NCI-H1930 (cell line): ENCODE results near the gene ACOD1.
"Not testable (repeated sequence)": the region's sequence is repeated elsewhere in the genome, so short reads cannot be mapped to it uniquely, and the experiment has no call there.

Experiments
- DNase-seq, 2 experiments: peaks; one replicate each; lab custom pipeline; 2025; lab: John Stamatoyannopoulos, UW

The ACOD1 gene

DNA sequence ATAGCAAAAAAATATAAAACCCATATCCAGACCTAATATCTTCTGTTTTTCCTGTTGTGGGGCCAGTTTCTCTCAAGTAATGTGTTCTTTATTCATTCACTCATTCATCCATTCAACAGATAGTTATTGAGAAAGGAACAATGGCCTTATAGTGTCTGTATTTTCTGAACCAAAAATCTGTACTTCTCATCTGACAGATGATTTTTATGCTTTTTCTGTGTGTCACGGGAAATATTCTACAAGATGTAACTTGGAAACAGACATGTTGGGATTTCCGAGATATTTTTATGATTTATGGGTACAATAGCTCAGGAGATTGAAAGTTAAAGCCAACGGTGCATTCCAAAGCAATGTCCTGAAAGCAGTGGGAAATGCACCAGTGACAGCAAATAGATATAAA lies 5.7 kb downstream of the ACOD1 start:
- no peak for DNase-seq

DNA sequence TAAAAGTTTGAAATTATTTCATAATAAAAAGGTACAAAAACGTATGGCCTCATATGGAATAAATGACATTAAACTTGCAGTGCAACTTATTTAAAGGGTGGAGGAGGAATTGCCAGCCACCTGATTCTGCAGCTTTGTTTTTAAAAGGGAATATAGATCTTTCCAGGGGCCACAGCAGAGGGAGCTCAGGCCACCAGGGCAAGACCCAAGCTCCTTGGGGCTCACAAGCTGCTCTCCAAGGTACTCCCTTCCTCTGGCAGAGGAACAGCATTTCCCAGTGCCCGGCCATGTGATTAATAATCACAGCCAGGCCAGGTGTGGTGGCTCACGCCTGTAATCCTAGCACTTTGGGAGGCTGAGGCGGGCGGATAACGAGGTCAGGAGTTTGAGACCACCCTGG lies 6.2 kb downstream of the ACOD1 start:
- no peak for DNase-seq

- no peak for DNase-seq
Measured at GRCh38 chr13:76955193-76955592, 6.9 kb downstream of the ACOD1 start.

GRCh38 chr13:76955661-76956060 lies 7.3 kb downstream of the ACOD1 start:
- DNase-seq: no peak

- DNase-seq: no peak
Measured at GRCh38 chr13:76958841-76959432, 10.6 kb downstream of the ACOD1 start.

DNA sequence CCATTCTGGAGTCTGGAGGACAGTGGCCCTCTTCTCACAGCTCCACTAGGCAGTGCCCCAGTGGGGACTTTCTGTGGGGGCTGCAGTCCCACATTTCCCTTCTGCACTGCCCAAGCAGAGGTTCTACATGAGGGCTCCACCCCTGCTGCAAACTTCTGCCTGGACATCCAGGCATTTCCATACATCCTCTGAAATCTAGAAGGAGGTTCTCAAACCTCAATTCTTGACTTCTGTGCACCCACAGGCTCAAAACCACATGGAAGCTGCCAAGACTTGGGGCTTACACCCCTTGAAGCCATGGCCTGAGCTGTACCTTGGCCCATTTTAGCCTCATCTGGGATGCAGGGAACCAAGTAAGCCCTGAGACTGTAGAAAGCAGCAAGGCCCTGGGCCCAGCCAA lies 11.4 kb downstream of the ACOD1 start:
- DNase-seq: not testable (repeated sequence)

DNA sequence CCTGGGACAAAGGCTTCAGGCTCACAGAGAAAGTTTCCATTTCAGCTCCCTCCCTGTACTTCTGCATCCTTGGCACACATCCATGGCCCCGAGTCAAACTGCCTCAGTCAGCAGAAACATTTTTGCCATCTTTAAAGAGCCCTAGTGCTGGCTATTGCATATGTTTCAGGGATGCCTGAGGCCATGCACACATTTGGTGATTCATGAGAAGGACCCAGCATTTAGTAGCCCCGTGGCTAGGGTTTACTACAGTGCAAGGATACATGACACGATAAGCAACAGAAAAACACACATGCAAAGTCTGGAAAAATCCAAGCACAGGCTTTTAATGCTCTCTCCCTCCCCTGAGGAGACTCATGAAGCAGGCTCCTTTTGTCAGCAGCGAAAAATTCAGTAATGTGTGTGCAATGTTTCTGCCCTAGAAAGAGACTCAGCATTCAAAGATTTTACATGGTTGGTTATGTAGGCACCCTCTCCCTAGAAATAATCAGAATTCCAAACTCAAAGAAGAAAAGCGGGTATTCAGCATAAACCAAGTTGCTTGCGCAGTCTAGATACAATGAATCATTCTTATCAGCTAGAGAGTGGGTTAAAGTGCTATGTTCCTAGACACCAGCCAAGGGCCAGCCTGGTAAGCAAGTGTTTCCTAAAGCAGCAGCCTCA lies 17.6 kb downstream of the ACOD1 start:
- no peak for DNase-seq

DNA sequence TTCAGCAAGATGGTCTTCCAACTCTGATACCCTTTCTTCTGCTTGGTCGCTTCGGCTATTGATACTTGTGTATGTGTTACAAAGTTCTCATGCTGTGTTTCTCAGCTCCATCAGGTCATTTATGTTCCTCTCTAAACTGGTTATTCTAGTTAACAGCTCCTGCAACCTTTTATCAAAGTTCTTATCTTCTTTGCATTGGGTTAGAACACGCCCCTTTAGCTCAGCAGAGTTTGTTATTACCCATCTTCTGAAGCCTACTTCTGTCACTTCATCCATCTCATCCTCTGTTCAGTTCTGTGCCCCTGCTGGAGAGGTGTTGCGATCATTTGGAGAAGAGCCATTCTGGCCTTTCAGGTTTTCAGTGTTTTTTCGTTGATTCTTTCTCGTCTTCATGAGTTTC lies 18.7 kb downstream of the ACOD1 start:
- DNase-seq: no peak

GRCh38 chr13:76968041-76968440 lies 19.7 kb downstream of the ACOD1 start:
- DNase-seq: no peak

- no peak for DNase-seq
Measured at GRCh38 chr13:76969488-76970365, 21.4 kb downstream of the ACOD1 start.

GRCh38 chr13:76971215-76971614 lies 22.9 kb downstream of the ACOD1 start:
- no peak for DNase-seq

DNA sequence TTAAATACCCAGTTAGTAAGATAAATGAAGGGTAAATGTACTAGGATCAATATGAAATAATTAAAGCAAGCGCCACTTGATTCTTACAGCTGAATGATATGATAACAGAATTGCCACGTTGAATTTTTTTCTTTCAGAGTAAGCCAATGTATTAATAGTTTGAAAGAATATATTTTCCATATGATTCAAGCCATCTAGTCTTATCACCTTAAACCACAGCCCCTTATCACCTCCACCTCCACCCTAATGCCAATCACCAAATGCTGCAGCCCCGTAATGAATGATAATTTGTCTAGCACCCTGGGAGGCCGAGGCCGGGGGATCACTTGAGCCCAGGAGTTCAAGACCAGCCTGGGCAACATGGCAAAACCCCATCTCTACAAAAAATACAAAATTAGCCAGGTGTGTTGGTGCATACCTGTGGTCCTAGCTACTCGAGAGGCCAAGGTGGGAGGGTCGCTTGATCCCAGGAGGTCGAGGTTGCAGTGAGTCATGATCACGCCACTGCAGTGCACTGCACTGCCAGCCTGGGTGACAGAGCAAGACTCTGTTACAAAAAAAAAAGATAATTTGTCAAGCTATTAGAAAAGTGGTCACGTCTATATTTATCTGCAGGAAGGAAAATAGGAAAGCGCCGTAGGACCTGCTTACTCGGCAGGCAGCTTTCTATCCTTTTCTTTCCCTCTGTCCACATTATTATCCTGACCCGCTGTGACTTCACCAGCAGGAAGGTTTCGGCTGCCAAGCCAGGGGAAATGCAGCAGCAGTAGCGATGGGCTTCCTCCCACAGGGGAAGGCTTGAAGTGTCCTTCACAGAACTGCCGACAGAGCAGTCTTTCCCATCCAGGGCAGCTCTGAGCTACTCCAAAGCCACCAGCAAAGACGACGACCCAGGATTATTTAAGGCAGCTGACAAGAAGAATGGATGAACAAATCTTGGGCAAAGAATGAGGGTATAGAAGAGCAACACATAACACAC lies 23.8 kb downstream of the ACOD1 start:
- no peak for DNase-seq

GRCh38 chr13:76973920-76974617 lies 25.8 kb downstream of the ACOD1 start:
- no peak for DNase-seq

DNA sequence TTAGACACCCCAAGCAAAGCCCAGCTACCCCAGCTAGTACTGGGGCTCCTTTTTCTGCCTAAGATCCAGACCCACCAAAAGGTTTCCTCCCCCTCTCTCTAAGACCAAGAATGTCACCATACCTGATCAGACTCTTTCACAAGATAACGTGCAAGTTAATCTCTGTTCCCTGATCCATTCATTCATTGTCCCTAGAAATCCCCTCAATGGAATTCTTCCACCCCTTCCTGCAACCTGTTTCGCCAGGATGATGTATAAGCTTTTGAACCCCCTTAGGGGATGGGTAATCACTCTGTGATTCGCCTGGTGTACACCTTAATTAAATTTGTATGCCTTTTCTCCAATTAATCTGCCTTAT lies 26.3 kb downstream of the ACOD1 start:
- no peak for DNase-seq

DNA sequence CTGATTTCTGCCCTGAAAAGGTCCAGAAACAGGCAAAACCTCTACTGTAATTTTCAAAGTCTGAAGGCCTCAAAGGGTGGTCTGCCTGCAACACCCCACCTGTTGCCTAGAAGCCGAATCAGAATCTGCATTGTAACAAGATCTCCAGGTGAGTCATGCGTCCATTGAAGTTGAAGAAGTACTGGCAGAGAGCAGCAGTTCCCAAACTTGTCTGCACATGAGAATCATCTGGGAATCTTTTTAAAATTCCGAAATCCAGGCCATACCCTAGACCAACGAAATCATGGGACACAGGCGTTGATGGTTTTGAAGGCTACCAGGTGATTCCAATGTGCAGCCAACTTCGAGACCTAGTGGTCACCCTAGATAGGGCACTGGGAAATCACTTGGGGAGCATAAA lies 27.6 kb downstream of the ACOD1 start:
- DNase-seq: no peak

DNA sequence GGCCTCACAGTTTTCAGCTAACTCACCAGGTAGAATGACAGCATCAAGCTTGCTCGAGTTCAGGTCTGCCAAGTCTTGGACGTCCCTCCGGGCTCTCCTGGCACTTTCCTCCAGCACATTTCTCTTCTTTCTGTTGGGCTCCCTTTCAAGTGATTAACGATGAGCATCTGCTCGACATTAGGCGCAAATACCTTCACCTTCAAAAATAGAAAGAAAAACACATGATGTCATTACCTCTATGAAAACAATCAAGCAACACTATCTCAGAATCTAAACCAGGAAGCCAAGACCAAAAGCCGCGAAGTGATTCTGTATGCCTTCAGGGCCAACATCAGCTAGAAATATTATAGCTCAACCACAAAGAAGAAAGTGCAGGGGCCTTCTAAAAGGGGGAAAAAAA lies 28.2 kb downstream of the ACOD1 start:
- DNase-seq: no peak

- no peak for DNase-seq
Measured at GRCh38 chr13:76976929-76977328, 28.6 kb downstream of the ACOD1 start.

GRCh38 chr13:76980075-76980718 lies 31.9 kb downstream of the ACOD1 start:
- peak; percentile 76 to 81 for DNase-seq

DNA sequence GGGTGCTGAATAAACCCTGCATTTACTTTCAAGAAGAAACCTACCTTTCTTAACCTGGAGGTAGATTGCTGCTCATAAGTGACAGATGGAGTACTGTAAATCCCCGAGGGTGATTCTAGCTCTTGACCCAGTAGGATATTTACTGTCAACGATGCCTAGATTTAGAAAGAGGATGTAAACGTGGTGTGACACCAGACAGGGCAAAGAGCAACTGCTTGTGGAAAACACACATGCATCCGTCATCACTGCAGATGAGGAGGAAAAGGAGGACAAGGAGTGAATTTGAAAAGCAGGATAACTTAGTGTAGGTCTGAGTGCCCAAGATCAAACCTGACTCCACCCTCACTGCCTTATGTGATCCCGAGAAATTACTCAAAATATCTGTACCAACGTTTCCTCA lies 33.8 kb downstream of the ACOD1 start:
- no peak for DNase-seq

DNA sequence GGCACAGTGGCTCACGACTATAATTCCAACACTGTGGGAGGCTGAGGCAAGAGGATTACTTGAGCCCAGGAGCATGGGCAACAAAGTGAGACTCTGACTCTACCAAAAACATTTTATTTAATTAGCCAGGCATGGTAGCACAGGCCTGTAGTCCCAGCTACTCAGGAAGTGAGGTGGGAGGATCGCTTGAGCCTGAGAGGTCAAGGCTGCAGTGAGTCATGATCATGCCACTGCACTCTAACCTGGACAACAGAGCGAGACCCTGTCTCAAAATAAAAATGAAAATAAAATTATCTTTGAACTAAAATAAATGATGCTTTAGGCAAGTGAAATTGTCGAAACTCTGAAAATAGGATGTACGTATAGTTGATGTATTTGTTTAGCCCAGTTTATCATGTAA lies 35.4 kb downstream of the ACOD1 start:
- no peak for DNase-seq

GRCh38 chr13:76991432-76991795 lies 43.1 kb downstream of the ACOD1 start:
- no peak for DNase-seq
